NCI-H1105 (cell line): Measurements from ENCODE around the gene BMX.

Experiments used
- DNase-seq: peaks from one replicate; lab custom pipeline; 2025; lab: John Stamatoyannopoulos, UW

BMX gene

GRCh38 chrX:15507005-15507404, 6.4 kb downstream of the BMX start:
- no peak for DNase-seq

DNA sequence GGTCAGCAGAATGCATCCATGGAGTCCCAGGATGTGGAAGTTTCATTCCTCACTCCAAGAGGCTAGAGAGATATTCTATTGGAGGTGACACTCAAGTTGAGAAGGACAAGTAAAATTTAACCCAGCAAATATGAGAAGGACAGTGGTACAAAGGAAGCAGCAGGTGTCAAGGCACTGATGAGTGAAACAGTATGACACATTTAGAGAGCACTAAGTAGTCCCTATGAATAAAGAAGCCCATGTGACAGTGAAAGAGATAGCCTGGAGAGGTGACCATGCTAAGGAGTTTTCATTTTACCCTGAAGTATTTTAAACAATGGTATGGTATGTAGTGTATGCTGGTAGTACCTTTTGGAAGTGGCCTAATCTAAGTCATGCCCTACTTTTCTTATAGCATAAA, 9.2 kb downstream of the BMX start:
- DNase-seq = no peak

GRCh38 chrX:15511563-15511962, 11.0 kb downstream of the BMX start:
- DNase-seq = no peak

DNA sequence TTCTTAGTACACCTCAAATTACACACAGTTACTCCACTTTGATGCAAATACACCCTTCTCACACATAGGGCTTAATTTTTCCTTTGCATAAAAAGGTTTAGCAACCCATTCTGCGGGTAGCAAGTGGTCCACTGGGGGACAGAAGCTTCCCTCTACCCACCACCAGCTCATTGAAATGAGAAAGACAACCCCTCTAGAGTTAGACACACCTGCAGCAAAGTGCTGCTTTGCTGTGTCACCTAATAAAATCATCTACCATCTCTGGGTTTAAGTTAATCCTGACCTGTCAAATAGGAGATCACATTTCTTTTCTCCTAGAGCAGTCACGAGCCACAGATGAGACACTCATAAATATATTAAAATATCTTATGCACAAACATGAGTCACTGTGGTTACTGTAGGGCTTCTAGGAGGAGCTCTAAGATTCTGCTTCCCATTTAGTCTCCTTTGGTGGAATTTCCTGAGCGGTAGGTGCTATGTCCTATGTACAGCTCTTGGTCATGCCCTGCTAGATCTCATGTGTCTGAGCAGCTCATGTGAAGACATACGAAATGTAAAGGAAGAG, 11.9 kb downstream of the BMX start:
- DNase-seq = no peak

GRCh38 chrX:15514279-15514678, 13.7 kb downstream of the BMX start:
- no peak for DNase-seq

GRCh38 chrX:15515931-15516330, 15.3 kb downstream of the BMX start:
- no peak for DNase-seq

DNA sequence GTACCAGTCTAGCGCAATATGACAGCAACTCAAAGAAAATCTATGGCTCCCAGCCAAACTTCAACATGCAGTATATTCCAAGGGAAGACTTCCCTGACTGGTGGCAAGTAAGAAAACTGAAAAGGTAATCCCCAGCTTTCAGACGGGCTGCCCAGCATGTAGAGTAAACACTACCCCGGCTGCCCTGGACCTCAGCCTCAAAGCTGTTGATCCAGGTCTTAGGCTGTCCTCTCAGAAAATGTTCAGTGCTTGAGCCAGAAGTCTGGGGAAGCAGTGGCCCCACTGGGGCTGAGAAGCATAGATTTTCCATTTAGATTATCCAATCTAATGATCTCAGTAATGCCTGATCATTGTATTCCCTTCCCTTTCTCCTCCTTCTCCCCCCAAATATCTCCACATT, 21.9 kb downstream of the BMX start:
- no peak for DNase-seq

DNA sequence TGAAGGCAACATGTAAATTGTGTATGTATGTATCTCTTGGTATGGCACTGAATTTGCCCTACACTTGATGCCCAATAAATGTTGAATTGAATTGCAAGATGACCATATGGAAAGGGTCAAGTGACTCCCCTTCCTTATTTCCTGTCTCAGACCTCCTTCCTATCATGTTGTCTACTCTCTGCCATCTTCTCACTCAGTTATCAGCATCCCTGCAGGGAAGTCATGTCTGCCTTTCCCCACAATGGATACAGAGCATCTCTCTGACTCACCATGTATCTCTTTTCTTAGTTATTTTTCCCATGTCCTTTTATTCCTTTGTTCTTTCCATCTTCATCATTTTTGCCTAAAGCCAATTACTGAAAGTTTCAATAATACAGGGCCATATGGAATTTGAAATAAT, 22.5 kb downstream of the BMX start:
- no peak for DNase-seq

GRCh38 chrX:15524417-15524816, 23.8 kb downstream of the BMX start:
- DNase-seq = no peak

DNA sequence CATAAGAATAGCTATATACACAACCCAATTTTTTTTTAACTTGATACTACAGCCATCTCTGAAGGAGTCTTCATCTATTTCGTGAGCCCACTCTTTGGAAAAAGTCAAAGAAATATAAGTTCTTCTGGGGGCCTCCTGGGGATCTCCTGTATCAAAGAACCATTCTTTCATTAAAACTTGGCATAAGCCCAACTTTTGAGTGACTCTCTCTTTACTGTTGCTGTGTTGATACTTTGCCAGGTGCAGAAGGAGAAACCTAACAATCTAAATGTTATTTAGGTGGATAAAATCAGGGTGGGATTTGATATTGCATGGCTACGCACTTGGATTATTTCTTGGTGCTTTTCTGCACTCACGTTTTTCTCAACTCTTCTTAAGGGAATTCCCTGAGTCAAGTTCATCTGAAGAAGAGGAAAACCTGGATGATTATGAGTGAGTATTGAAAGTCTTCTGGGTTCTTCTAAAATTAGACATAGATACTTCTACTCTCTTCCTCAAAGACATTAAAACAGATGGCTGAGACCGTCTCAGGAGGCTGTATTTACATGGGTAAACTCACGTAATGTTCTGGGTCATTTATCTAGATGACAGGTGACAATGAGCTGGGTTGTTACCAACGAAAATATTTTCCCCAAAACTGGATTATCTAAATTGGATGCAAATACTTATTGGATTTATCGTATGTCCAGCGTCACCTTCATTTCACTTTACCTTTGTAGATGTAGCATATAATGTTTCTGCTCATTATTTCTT, 25.2 kb downstream of the BMX start:
- peak; percentile 66 for DNase-seq

DNA sequence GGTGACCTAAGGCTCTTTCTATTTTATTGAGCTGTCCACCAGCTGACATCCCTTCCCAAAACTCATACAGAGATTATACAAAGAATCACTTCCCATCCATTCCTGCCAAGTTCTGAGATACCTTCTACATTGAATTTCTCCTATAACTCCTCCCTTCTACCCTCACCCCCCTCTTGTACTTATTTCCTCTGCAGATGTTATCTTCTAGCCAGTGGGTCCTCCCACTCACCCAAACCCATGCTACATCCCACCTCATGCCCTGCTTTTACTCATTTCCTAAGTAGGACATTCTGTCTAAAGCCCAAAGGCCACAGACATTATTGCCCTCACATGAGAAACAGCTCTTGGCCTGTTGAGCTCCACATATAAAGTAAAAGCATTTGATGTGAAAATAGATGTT, 28.6 kb downstream of the BMX start:
- no peak for DNase-seq

- no peak for DNase-seq
Measured at GRCh38 chrX:15530318-15530717, 29.7 kb downstream of the BMX start.

DNA sequence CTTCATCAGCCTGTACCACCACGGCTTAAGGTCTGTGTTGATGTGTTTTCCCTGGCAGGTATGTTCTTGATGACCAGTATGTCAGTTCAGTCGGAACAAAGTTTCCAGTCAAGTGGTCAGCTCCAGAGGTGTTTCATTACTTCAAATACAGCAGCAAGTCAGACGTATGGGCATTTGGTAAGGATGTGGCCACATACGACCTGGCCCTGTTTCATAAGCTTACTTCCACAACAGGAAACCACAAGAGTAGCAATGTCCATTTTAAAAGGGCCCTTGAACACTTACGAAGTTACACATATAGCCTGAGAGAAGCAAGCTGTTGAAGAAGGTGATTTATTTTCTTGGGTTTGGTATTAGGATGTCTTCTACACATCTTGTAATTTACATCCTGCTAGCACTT, 46.1 kb downstream of the BMX start:
- DNase-seq = no peak

GRCh38 chrX:15547356-15547755, 46.7 kb downstream of the BMX start:
- DNase-seq = no peak

GRCh38 chrX:15549189-15550012, 48.8 kb downstream of the BMX start:
- DNase-seq = no peak

DNA sequence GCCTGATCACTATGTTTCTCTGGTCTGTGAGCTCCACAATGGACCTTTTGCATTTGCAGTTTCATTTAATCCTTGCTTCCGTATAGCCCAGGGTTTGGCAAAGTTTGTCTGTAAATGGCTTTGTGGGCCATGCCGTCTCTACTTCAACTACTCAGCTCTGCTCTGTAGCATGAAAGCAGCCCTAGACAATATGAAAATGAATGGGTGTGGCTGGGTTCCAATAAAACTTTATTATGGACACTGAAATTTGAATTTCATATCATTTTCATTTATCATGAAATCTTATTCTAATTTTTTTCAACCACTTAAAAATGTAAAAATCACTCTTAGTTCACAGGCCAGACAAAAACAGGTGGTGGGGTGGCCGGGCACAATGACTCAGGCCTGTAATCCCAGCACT, 58.6 kb downstream of the BMX start:
- DNase-seq = no peak

- no peak for DNase-seq
Measured at GRCh38 chrX:15560924-15561323, 60.3 kb downstream of the BMX start.

DNA sequence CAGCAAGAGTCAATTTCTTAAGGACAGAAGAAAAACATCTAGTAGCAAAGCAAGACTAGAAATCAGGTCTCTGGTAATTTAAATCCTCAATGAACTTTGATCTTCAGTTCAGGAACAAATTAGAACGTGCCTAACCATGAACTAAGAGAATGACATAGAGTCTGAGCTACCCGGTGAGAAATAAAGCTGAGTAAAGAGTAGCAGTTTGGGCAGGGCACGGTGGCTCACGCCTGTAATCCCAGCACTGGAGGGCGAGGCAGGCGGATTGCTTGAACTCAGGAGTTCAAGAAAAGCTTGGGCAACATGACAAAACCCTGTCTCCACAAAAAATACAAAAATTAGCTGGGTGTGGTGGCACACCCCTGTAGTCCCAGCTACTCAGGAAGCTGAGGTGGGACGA, 62.4 kb downstream of the BMX start:
- DNase-seq = no peak

- peak; percentile 22 for DNase-seq
Measured at GRCh38 chrX:15564981-15565579, 64.5 kb downstream of the BMX start.

GRCh38 chrX:15566244-15566643, 65.6 kb downstream of the BMX start:
- no peak for DNase-seq

DNA sequence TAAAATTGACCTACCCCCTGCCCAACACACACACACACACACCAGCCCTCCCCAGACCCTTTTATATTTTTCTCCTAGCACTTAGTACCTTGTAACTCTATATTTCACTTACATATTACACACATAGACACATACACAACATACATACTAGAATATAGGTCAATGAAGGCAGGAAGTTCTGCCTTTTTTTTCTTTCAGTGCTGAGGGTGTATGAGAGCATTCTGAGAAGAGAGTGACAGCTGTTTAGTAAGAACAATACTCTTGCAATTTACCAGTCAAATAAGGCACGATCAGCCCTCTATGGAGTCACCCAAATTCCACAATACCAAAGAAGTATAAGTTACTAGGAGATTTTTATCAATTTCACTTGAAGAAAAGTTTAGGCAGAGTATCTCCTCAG, 66.7 kb downstream of the BMX start:
- no peak for DNase-seq

DNA sequence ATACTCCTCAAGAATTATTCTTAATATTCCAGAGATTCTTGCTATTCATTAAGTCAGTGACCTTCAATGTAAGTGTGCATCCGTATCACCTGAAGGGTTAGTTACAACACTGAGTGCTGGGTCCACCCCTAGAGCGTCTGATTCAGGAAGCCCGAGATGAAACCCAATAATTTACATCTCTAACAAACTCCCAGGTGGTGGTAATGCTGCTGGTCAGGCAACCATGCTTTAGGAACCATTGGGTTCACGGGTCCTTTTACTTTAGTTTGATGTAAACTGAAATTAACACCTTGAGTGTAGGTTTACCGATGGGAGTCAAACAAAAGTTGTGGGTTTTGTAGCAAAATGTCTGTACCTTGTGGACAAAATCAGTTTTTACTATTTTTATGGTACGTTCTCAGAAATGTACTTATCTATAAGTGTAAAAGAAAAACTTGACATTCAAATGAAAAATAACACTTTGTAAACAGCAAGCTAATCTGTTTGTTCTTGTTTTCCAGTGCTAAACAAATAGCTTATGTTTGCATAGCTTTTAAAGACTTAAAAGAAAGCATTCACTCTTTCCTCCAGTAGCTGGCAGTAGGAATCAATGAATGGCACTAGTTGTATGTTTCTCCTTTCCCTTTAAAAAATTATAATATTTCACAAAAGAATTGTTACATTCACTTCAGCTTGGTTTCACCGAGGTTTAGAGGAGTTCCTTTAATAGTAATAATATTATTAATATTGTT, 67.4 kb downstream of the BMX start:
- no peak for DNase-seq
